HCT116 (cell line): ENCODE results near the gene GRB10. TPM values are rescaled to one million over a fixed set of nuclear protein-coding genes. Genes with fewer than 3 reads are reported as not detected.

Experiments used
- ATAC-seq: fragments of 200-7000 bp; cut with Tn5 transposase; 2 replicates; pipeline ENCODE4 v1.9.1; 2020; ENCODE audit warnings: mild to moderate bottlenecking, moderate library complexity
- BruUV-seq: library from RNA; stranded (reverse); fragments of 400-500 nt; replicated peaks from 2 replicates; lab custom pipeline; 2021; lab: Mats Ljungman, UMichigan
- CTCF ChIA-PET: fragments of 300-600 bp; sonication (Branson Sonifier 250); formaldehyde crosslinking; loops from one replicate; lab custom pipeline; 2021; ENCODE audit warnings: antibody characterized with exemption; lab: Charles Lee
- POLR2A ChIA-PET: fragments of 300-600, 350-600 bp; sonication (Branson Sonifier 250); formaldehyde crosslinking; loops from one replicate; lab custom pipeline; 2021; ENCODE audit warnings: antibody characterized with exemption; lab: Charles Lee
- RAD21 ChIA-PET, 2 experiments: fragments of 300-600 bp; sonication (Branson Sonifier 250); formaldehyde crosslinking; loops; one replicate each; lab custom pipeline; 2023; ENCODE audit warnings: low total read pairs in 2 of 2; ENCODE audit not compliant: uncharacterized antibody in 2 of 2, unreplicated experiment in 2 of 2, low non-redundant PET in 1 of 2; lab: Charles Lee
- DNase-seq: peaks from one replicate; pipeline ENCODE4 v3.0.0-alpha.2; 2010; ENCODE audit warnings: low read depth, low spot score
- H2AFZ ChIP-seq: fragments of 200-600 bp; shearing (Covaris generic), sonication (generic); 2 replicates; pipeline ENCODE4 v1.6.1; 2017; ENCODE audit warnings: low read depth, mixed run types, mixed read lengths, antibody characterized with exemption, low read length; ENCODE audit not compliant: poor library complexity, severe bottlenecking
- H3K27ac ChIP-seq: 2 replicates; pipeline ENCODE4 v1.5.1; 2012; ENCODE audit warnings: low read depth, low read length
- H3K27me3 ChIP-seq: fragments of 200-600 bp; sonication (generic); 2 replicates; pipeline ENCODE4 v1.6.1; 2016; ENCODE audit warnings: mixed run types, low read length, mixed read lengths; ENCODE audit not compliant: insufficient read depth
- H3K36me3 ChIP-seq, 2 experiments: fragments of 200-500 bp in 1 of 2; fragments of 200-600 bp in 1 of 2; sonication (Bioruptor generic) in 1 of 2; sonication (generic) in 1 of 2; 2 replicates each; pipeline versions ENCODE4 v1.5.1 to v1.6.1; 2014 to 2016; ENCODE audit warnings: low read length in 2 of 2, inconsistent platforms in 1 of 2, mixed read lengths in 1 of 2, mixed run types in 1 of 2; ENCODE audit not compliant: insufficient read depth in 2 of 2, control insufficient read depth in 1 of 2
- H3K4me1 ChIP-seq, 2 experiments: fragments of 200-600 bp in 1 of 2; sonication (generic) in 1 of 2; 2 replicates each; pipeline versions ENCODE4 v1.5.1 to v1.6.1; 2012 to 2017; ENCODE audit warnings: low read length in 2 of 2, inconsistent platforms in 1 of 2, mild to moderate bottlenecking in 1 of 2, mixed read lengths in 1 of 2, mixed run types in 1 of 2, moderate library complexity in 1 of 2; ENCODE audit not compliant: insufficient read depth in 2 of 2, control insufficient read depth in 1 of 2
- H3K4me2 ChIP-seq: fragments of 200-600 bp; sonication (generic); 2 replicates; pipeline ENCODE4 v1.6.1; 2017; ENCODE audit warnings: mixed run types, low read length, mixed read lengths
- H3K4me3 ChIP-seq, 2 experiments: fragments of 200-600 bp in 1 of 2; sonication (generic) in 1 of 2; replicated peaks in 1 of 2; 2 replicates each; pipeline ENCODE4 v1.5.1; 2011 to 2016; ENCODE audit warnings: low read length in 2 of 2, control low read depth in 1 of 2, low read depth in 1 of 2, mild to moderate bottlenecking in 1 of 2, mixed read lengths in 1 of 2, mixed run types in 1 of 2
- H3K79me2 ChIP-seq: fragments of 200-600 bp; sonication (generic); 2 replicates; pipeline ENCODE4 v1.6.1; 2017; ENCODE audit warnings: mild to moderate bottlenecking, mixed run types, low read length, moderate library complexity, mixed read lengths; ENCODE audit not compliant: insufficient read depth
- H3K9ac ChIP-seq: fragments of 200-600 bp; sonication (generic); 2 replicates; pipeline ENCODE4 v1.6.1; 2016; ENCODE audit warnings: low read length, mixed read lengths
- H3K9me2 ChIP-seq: fragments of 200-600 bp; sonication (generic), shearing (Covaris generic); 2 replicates; pipeline ENCODE4 v1.6.1; 2017; ENCODE audit warnings: mixed run types, mild to moderate bottlenecking, moderate library complexity; ENCODE audit not compliant: insufficient read depth
- H3K9me3 ChIP-seq, 2 experiments: fragments of 200-500 bp in 1 of 2; fragments of 200-600 bp in 1 of 2; sonication (Bioruptor generic) in 1 of 2; sonication (generic) in 1 of 2; 2 replicates each; pipeline ENCODE4 v1.6.1; 2014 to 2017; ENCODE audit warnings: low read length in 2 of 2, mixed read lengths in 2 of 2, inconsistent platforms in 1 of 2, low read depth in 1 of 2, mild to moderate bottlenecking in 1 of 2, mixed run types in 1 of 2, moderate library complexity in 1 of 2; ENCODE audit not compliant: control insufficient read depth in 1 of 2, insufficient read depth in 1 of 2
- H4K20me1 ChIP-seq: fragments of 200-600 bp; sonication (generic), shearing (Covaris generic); 2 replicates; pipeline ENCODE4 v1.6.1; 2017; ENCODE audit warnings: mixed run types, mild to moderate bottlenecking, moderate library complexity; ENCODE audit not compliant: insufficient read depth
- CBX3 ChIP-seq: IDR thresholded peaks from 2 replicates; pipeline ENCODE4 v1.6.1; 2012; ENCODE audit warnings: low read depth
- EGR1 ChIP-seq: IDR thresholded peaks from 2 replicates; pipeline ENCODE4 v1.6.1; 2012; ENCODE audit warnings: low read depth
- FOSL1 ChIP-seq: IDR thresholded peaks from 2 replicates; pipeline ENCODE4 v1.6.1; 2012; ENCODE audit warnings: low read depth
- RAD21 ChIP-seq: IDR thresholded peaks from 2 replicates; pipeline ENCODE4 v1.6.1; 2012; ENCODE audit warnings: low read depth, mild to moderate bottlenecking
- SRF ChIP-seq: IDR thresholded peaks from 2 replicates; pipeline ENCODE4 v1.6.1; 2012; ENCODE audit warnings: low read depth
- TCF7L2 ChIP-seq: IDR thresholded peaks from 2 replicates; pipeline ENCODE4 v1.7.0; 2011; ENCODE audit warnings: borderline replicate concordance, inconsistent platforms; ENCODE audit not compliant: insufficient read depth, insufficient read length; ENCODE audit errors: extremely low read depth
- YY1 ChIP-seq: IDR thresholded peaks from 2 replicates; pipeline ENCODE4 v1.6.1; 2011; ENCODE audit warnings: low read length, low read depth, moderate library complexity, mild to moderate bottlenecking; ENCODE audit not compliant: insufficient replicate concordance; ENCODE audit errors: extremely low read depth
- intact Hi-C: fragments of 100-400 bp; cut with micrococcal nuclease; formaldehyde crosslinking; loops from 2 replicates; pipeline ENCODE4 v1.10.0; 2022
- total RNA-seq: library from RNA; stranded (reverse); gene quantifications from one replicate; pipeline ENCODE4 v1.2.1, GENCODE V29; 2021; ENCODE audit not compliant: unreplicated experiment

GRB10 gene
- total RNA-seq, 1 experiment from 2014 or later, result 37.3 TPM

DNA sequence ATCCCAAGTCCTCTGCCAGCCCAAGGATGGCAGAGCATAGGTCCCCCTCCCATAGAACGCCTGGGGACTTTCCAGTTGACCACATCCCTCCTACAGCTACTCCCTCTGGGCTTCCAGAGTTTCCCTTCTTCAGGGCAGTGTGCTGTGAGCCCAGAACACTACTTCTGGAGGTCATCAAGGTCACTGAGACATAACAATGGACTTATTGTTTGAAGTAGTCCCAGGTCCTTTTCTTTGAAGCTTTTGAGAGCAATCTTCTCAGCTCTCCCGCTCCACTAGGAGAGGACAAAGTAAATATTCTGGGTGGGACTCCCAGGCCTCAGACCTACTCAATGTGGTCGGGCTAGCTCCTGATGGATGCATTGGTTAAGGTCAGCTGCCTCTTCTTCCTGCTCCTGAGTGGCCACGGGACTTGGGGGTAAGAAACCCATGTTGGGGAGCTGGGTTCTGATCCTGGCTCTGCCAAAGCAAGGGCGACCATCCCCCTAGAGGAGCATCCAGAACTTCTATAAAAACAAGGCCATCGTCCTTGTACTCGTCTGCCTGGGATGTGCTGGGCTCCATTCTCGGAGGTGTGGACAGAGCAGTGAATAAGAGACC, 134.0 kb downstream of the GRB10 start:
- no peak for DNase-seq
- Histone ChIP-seq H3K4me1 (no peaks in the 10 kb centered on the region), H4K20me1 (no peaks in the 10 kb centered on the region), H3K27me3 (no peaks in the 10 kb centered on the region), H3K4me3 (no peak overlapping the region), H3K9me2 (no peaks in the 10 kb centered on the region), H3K4me2 (no peak overlapping the region), H3K36me3 (no peaks in the 10 kb centered on the region), H3K79me2 (no peaks in the 10 kb centered on the region), H3K9me3 (no peaks in the 10 kb centered on the region), H3K9ac (no peak overlapping the region), H2AFZ (no peak overlapping the region), H3K27ac (no peak overlapping the region)
- BruUV-seq, result no TSS peak
- ChIA-PET RAD21 (no interaction called here), CTCF (interaction anchor here (0.9 kb wide), 1 partner anchor 512 kb away, joined by 3 read pairs; no protein-coding TSS in a partner anchor), POLR2A (no interaction called here)
- no peak for ATAC-seq
- TF ChIP-seq CBX3 (no peak), TCF7L2 (no peak), YY1 (no peak), EGR1 (no peak), SRF (no peak)
- intact Hi-C loops, result no loop called here

DNA sequence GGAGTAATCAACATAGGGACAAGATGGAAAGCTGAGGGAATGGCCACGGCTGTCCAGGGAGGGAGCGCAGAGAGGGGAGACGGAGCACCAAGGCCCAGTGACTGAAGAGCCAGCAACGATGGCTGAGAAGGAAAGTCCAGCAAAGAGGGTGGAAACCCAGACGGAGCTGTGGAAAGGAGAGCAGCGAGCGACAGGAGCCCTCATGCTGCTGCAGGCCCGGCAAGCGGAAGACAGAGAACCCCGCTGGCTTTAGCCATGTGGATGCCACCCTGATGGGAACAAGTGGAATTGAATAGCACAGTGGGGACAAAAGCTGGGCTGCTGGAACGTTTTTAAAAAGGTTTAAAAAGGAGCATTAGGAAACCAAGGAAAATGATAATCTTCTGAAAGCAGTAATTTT, 134.6 kb downstream of the GRB10 start:
- POLR2A ChIA-PET, result no interaction called here
- H3K27me3 ChIP-seq, result no peaks in the 10 kb centered on the region
- no peaks in the 10 kb centered on the region for H3K9me2 ChIP-seq
- no peaks in the 10 kb centered on the region for H3K36me3 ChIP-seq
- H3K79me2 ChIP-seq, result no peaks in the 10 kb centered on the region
- no peak overlapping the region for H2AFZ ChIP-seq
- H3K9ac ChIP-seq, result no peak overlapping the region
- intact Hi-C loops, result no loop called here
- H3K4me2 ChIP-seq, result no peak overlapping the region
- no peak for ATAC-seq
- BruUV-seq, result no TSS peak
- no peaks in the 10 kb centered on the region for H3K4me1 ChIP-seq
- RAD21 ChIA-PET, result no interaction called here
- H3K27ac ChIP-seq, result no peak overlapping the region
- TF ChIP-seq YY1 (no peak), EGR1 (no peak), FOSL1 (no peak), RAD21 (no peak)
- CTCF ChIA-PET, result interaction anchor here (0.5 to 0.9 kb wide), 2 partner anchors 494 to 512 kb away, joined by 3 to 4 read pairs; no protein-coding TSS in a partner anchor
- H4K20me1 ChIP-seq, result no peaks in the 10 kb centered on the region
- no peaks in the 10 kb centered on the region for H3K9me3 ChIP-seq
- no peak for DNase-seq
- H3K4me3 ChIP-seq, result no peak overlapping the region
